SK-N-SH treated with all-trans-retinoic acid at 6 μM for 48 hours (cell line): ENCODE results near the gene AFG3L2.

Experiments used
- ATAC-seq: fragments of 200-7000 bp; cut with Tn5 transposase; 3 replicates; pipeline ENCODE4 v1.9.1; 2020; ENCODE audit warnings: mild to moderate bottlenecking, moderate library complexity
- ARNTL ChIP-seq: fragments of 450-650 bp; formaldehyde crosslinking; IDR thresholded peaks from 2 replicates; pipeline ENCODE4 v1.5.0; 2020; ENCODE audit warnings: low read depth, mild to moderate bottlenecking, moderate library complexity, borderline replicate concordance
- BACH2 ChIP-seq: fragments of 250-450 bp; sonication (Bioruptor Pico); IDR thresholded peaks from 2 replicates; pipeline ENCODE4 v1.9.0; 2021; ENCODE audit warnings: mild to moderate bottlenecking, borderline replicate concordance
- CREB5 ChIP-seq: fragments of 250-450 bp; sonication (Bioruptor Pico); IDR thresholded peaks from 2 replicates; pipeline ENCODE4 v1.5.1; 2020; ENCODE audit warnings: low read depth, mild to moderate bottlenecking, moderate library complexity
- CSDC2 ChIP-seq: fragments of 250-450 bp; sonication (Bioruptor Pico); IDR thresholded peaks from 2 replicates; pipeline ENCODE4 v1.5.0; 2020; ENCODE audit warnings: mild to moderate bottlenecking, moderate library complexity
- CSRNP3 ChIP-seq: fragments of 250-450 bp; sonication (Bioruptor Pico); IDR thresholded peaks from 2 replicates; pipeline ENCODE4 v1.5.1; 2021; ENCODE audit warnings: mild to moderate bottlenecking, moderate library complexity
- ESRRG ChIP-seq: fragments of 250-450 bp; sonication (Bioruptor Pico); IDR thresholded peaks from 2 replicates; pipeline ENCODE4 v1.6.1; 2021; ENCODE audit warnings: mild to moderate bottlenecking
- ISL1 ChIP-seq: fragments of 250-450 bp; sonication (Bioruptor Pico); IDR thresholded peaks from 2 replicates; pipeline ENCODE4 v2.1.2; 2022; ENCODE audit warnings: mild to moderate bottlenecking, moderate library complexity
- OSR1 ChIP-seq: fragments of 250-450 bp; sonication (Bioruptor Pico); IDR thresholded peaks from 2 replicates; pipeline ENCODE4 v1.8.0; 2022; ENCODE audit warnings: moderate library complexity, mild to moderate bottlenecking, inconsistent platforms
- PATZ1 ChIP-seq: fragments of 250-450 bp; sonication (Bioruptor Pico); IDR thresholded peaks from 2 replicates; pipeline ENCODE4 v1.8.0; 2020; ENCODE audit warnings: mild to moderate bottlenecking, moderate library complexity, borderline replicate concordance
- POU6F1 ChIP-seq: fragments of 250-450 bp; sonication (Bioruptor Pico); IDR thresholded peaks from 2 replicates; pipeline ENCODE4 v1.8.0; 2021; ENCODE audit warnings: low read depth, mild to moderate bottlenecking, moderate library complexity, borderline replicate concordance
- PPARA ChIP-seq: fragments of 250-450 bp; sonication (Bioruptor Pico); IDR thresholded peaks from 2 replicates; pipeline ENCODE4 v1.5.0; 2020; ENCODE audit warnings: mild to moderate bottlenecking, borderline replicate concordance
- RARB ChIP-seq: fragments of 250-450 bp; sonication (Bioruptor Pico); IDR thresholded peaks from 2 replicates; pipeline ENCODE4 v1.8.0; 2021; ENCODE audit warnings: mild to moderate bottlenecking, moderate library complexity
- SNAI2 ChIP-seq: fragments of 250-450 bp; sonication (Bioruptor Pico); IDR thresholded peaks from 2 replicates; pipeline ENCODE4 v1.5.0; 2020; ENCODE audit warnings: mild to moderate bottlenecking, moderate library complexity
- TCF4 ChIP-seq: fragments of 250-450 bp; sonication (Bioruptor Pico); IDR thresholded peaks from 2 replicates; pipeline ENCODE4 v1.8.0; 2021; ENCODE audit warnings: mild to moderate bottlenecking, moderate library complexity, borderline replicate concordance
- TOX ChIP-seq: fragments of 250-450 bp; sonication (Bioruptor Pico); IDR thresholded peaks from 2 replicates; pipeline ENCODE4 v1.8.0; 2021; ENCODE audit warnings: mild to moderate bottlenecking, moderate library complexity, borderline replicate concordance
- TSHZ2 ChIP-seq: fragments of 250-450 bp; sonication (Bioruptor Pico); IDR thresholded peaks from 2 replicates; pipeline ENCODE4 v1.5.0; 2020; ENCODE audit warnings: mild to moderate bottlenecking, moderate library complexity
- ZC3H10 ChIP-seq: fragments of 250-450 bp; sonication (Bioruptor Pico); IDR thresholded peaks from 2 replicates; pipeline ENCODE4 v1.5.1; 2021; ENCODE audit warnings: mild to moderate bottlenecking, moderate library complexity
- ZFP3 ChIP-seq: fragments of 250-450 bp; sonication (Bioruptor Pico); IDR thresholded peaks from 2 replicates; pipeline ENCODE4 v1.5.0; 2020; ENCODE audit warnings: mild to moderate bottlenecking, moderate library complexity

The AFG3L2 gene

GRCh38 chr18:12329125-12329698 lies 47.8 kb downstream of the AFG3L2 start:
- TF ChIP-seq TOX (CRISPR knock-in tag) (no peak), BACH2 (CRISPR knock-in tag) (no peak), RARB (CRISPR knock-in tag) (no peak), ISL1 (CRISPR knock-in tag) (no peak), SNAI2 (CRISPR knock-in tag) (no peak), ARNTL (CRISPR knock-in tag) (no peak), ZC3H10 (CRISPR knock-in tag) (no peak), TSHZ2 (CRISPR knock-in tag) (no peak), TCF4 (no peak), PPARA (CRISPR knock-in tag) (no peak), ESRRG (CRISPR knock-in tag) (no peak), OSR1 (CRISPR knock-in tag) (no peak), ZFP3 (CRISPR knock-in tag) (no peak), CSDC2 (CRISPR knock-in tag) (no peak), POU6F1 (CRISPR knock-in tag) (no peak), CSRNP3 (CRISPR knock-in tag) (no peak)
- no peak for ATAC-seq

- TF ChIP-seq CSDC2 (CRISPR knock-in tag) = no peak
- TF ChIP-seq PATZ1 (CRISPR knock-in tag) = no peak
- TF ChIP-seq CREB5 (CRISPR knock-in tag) = no peak
- no peak for TF ChIP-seq ARNTL (CRISPR knock-in tag)
- TF ChIP-seq TCF4 = no peak
- no peak for TF ChIP-seq RARB (CRISPR knock-in tag)
- TF ChIP-seq CSRNP3 (CRISPR knock-in tag) = no peak
- no peak for TF ChIP-seq SNAI2 (CRISPR knock-in tag)
- TF ChIP-seq ISL1 (CRISPR knock-in tag) = no peak
- TF ChIP-seq OSR1 (CRISPR knock-in tag) = no peak
- ATAC-seq = peak; percentile 4
Measured at GRCh38 chr18:12328179-12328823, 48.7 kb downstream of the AFG3L2 start.
